Fibroblast of mammary gland (primary cell): ENCODE data around the gene VEGFC.

ENCODE experiments used
- DNase-seq: peaks from one replicate; pipeline ENCODE4 v3.0.0-alpha.2; 2010; ENCODE audit warnings: low read depth
- H3K4me3 ChIP-seq: 2 replicates; pipeline ENCODE4 v1.5.1; 2011; ENCODE audit warnings: low read depth, mild to moderate bottlenecking, low read length, moderate library complexity; ENCODE audit not compliant: control insufficient read depth
- CTCF ChIP-seq: conservative IDR thresholded peaks from 2 replicates; pipeline ENCODE4 v1.5.1; 2011; ENCODE audit warnings: low read depth, low read length, inconsistent platforms; ENCODE audit not compliant: control insufficient read depth, insufficient read depth

Gene VEGFC

GRCh38 chr4:176744091-176744490 lies 48.6 kb downstream of the VEGFC start:
- DNase-seq = no peak
- no peak overlapping the region for H3K4me3 ChIP-seq
- no peak for TF ChIP-seq CTCF

DNA sequence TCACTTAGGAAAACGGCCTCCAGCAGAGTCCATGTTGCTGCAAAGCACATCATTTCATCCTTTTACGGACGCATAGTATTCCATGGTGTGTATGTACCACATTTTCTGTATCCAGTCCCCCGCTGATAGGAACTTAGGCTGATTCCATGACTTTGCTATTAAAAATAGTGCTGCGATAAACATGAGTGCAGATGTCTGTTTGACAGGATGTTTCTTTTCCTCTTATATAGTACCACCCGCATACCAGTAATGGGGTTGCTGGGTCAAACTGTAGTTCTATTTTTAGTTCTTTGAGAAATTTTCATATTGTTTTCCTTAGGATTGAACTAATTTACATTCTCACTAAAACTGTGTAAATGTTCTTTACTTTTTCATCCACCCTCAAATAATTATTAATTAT lies 50.5 kb downstream of the VEGFC start:
- DNase-seq = no peak
- TF ChIP-seq CTCF = no peak
- H3K4me3 ChIP-seq = no peak overlapping the region

DNA sequence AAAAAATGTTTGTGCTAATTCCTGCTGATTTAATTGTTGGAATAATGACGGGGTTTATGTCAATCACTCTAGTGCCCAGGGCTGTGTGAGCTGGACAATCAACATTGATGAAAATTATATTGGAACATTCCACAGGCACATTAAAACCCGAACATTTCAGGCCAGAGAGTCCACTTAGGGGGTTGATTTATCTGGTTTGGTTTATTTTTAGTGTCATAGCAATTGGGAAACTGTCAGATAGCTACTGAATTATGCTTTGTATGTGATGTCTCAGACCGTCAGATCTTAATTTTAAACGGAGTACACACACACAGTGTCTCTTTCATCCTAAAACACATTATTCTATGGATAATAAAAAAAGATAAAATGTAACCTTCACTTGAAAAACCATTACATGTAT lies 51.5 kb downstream of the VEGFC start:
- no peak for DNase-seq
- TF ChIP-seq CTCF = no peak
- H3K4me3 ChIP-seq = no peak overlapping the region

- no peak for TF ChIP-seq CTCF
- peak; percentile 78 for DNase-seq
Measured at GRCh38 chr4:176735300-176735699, 57.4 kb downstream of the VEGFC start.

GRCh38 chr4:176734461-176734860 lies 58.3 kb downstream of the VEGFC start:
- no peak for DNase-seq
- H3K4me3 ChIP-seq = no peak overlapping the region
- no peak for TF ChIP-seq CTCF

More at GRCh38 chr4:176735300-176735699, 57.4 kb downstream of the VEGFC start:
- H3K4me3 ChIP-seq = no peak overlapping the region

DNA sequence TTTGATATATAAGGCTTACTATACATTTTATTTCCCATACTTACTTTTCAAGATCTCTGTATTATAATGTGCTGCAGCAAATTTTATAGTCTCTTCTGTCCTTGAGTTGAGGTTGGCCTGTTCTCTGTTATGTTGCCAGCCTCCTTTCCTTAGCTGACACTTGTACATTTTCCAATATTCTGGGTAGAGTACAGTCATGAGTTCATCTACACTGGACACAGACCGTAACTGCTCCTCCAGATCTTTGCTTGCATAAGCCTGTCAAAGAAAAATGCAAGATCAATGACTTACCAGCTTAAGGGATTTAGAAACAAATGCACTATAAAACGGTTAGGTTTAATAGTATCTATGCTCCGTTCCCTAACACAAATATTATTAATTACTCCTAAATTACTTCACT lies 63.2 kb downstream of the VEGFC start:
- DNase-seq = peak; percentile 32
- H3K4me3 ChIP-seq = no peak overlapping the region
- TF ChIP-seq CTCF = no peak

DNA sequence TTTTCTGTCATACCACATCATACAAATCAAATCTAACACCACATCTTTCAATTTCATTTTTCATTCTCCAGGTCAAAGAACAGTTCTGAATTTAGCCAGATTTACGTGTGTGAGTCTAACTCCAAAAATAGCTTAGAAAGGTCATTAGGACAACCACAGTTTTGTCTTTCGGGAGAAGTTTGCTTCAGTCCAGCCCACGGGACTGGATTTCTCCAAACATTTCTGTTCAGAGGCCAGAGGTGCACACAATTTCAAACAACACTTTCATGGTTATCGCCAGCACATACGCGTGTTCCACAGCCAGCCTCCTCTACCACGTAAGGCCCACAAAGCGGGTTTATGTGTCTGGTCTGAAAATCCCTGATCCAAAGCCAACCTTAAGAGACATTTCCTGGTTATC lies 65.9 kb downstream of the VEGFC start:
- H3K4me3 ChIP-seq = no peak overlapping the region
- no peak for TF ChIP-seq CTCF
- peak; percentile 78 for DNase-seq
